Panc1 (cell line): Measurements from ENCODE around the gene RSPH3. TPM values are rescaled to one million over a fixed set of nuclear protein-coding genes. Genes with fewer than 3 reads are reported as not detected.
"Not testable (repeated sequence)": the region's sequence is repeated elsewhere in the genome, so short reads cannot be mapped to it uniquely, and the experiment has no call there.

ENCODE experiments used
- ATAC-seq: fragments of 200-7000 bp; cut with Tn5 transposase; 2 replicates; pipeline ENCODE4 v1.9.1; 2020; ENCODE audit warnings: mild to moderate bottlenecking, moderate library complexity
- BruUV-seq: library from RNA; stranded (reverse); fragments of 400-500 nt; replicated peaks from 2 replicates; lab custom pipeline; 2021; lab: Mats Ljungman, UMichigan
- CTCF ChIA-PET: fragments of 300-600 bp; sonication (Branson Sonifier 250); formaldehyde crosslinking; loops from one replicate; lab custom pipeline; 2022; ENCODE audit warnings: antibody characterized with exemption; lab: Charles Lee
- POLR2A ChIA-PET: fragments of 300-600 bp; sonication (Branson Sonifier 250); formaldehyde crosslinking; loops from one replicate; lab custom pipeline; 2022; ENCODE audit warnings: antibody characterized with exemption; lab: Charles Lee
- DNase-seq: peaks from one replicate; pipeline ENCODE4 v3.0.0-alpha.2; 2010; ENCODE audit warnings: low read depth, low spot score
- H3K27ac ChIP-seq: 2 replicates; pipeline ENCODE4 v1.5.1; 2011; ENCODE audit warnings: mild to moderate bottlenecking, low read length, inconsistent platforms
- H3K27me3 ChIP-seq: fragments of 200-500 bp; sonication (Bioruptor generic); 2 replicates; pipeline ENCODE4 v1.6.0; 2014; ENCODE audit warnings: low read length, inconsistent platforms; ENCODE audit not compliant: control insufficient read depth, insufficient read depth
- H3K36me3 ChIP-seq: fragments of 200-500 bp; sonication (Bioruptor generic); 2 replicates; pipeline ENCODE4 v1.5.1; 2014; ENCODE audit warnings: inconsistent platforms, mild to moderate bottlenecking, low read length, moderate library complexity; ENCODE audit not compliant: control insufficient read depth, insufficient read depth
- H3K4me1 ChIP-seq: 2 replicates; pipeline ENCODE4 v1.5.1; 2011; ENCODE audit warnings: inconsistent platforms, mild to moderate bottlenecking, low read length, moderate library complexity; ENCODE audit not compliant: control insufficient read depth, insufficient read depth
- H3K4me3 ChIP-seq, 2 experiments: 2 replicates each; pipeline ENCODE4 v1.5.1; 2011 to 2012; ENCODE audit warnings: low read depth in 2 of 2, low read length in 2 of 2, mild to moderate bottlenecking in 2 of 2, inconsistent platforms in 1 of 2, moderate library complexity in 1 of 2
- H3K9me3 ChIP-seq: fragments of 200-500 bp; sonication (Bioruptor generic); 2 replicates; pipeline ENCODE4 v1.5.1; 2014; ENCODE audit warnings: low read depth, mild to moderate bottlenecking, inconsistent platforms, low read length, moderate library complexity; ENCODE audit not compliant: control insufficient read depth, insufficient read depth
- CTCF ChIP-seq: fragments of 450-650 bp; IDR thresholded peaks from 2 replicates; pipeline ENCODE4 v1.5.1; 2017; ENCODE audit warnings: mild to moderate bottlenecking
- POLR2AphosphoS5 ChIP-seq: IDR thresholded peaks from 2 replicates; pipeline ENCODE4 v1.6.1; 2012; ENCODE audit warnings: mild to moderate bottlenecking, low read depth, low read length, moderate library complexity
- REST ChIP-seq, 2 experiments: IDR thresholded peaks; 2 replicates each; pipeline ENCODE4 v1.6.1; 2011 to 2012; ENCODE audit warnings: low read depth in 2 of 2, control low read depth in 1 of 2, low read length in 1 of 2, mild to moderate bottlenecking in 1 of 2, moderate library complexity in 1 of 2; ENCODE audit not compliant: insufficient read depth in 1 of 2
- SIN3A ChIP-seq: IDR thresholded peaks from 2 replicates; pipeline ENCODE4 v1.6.1; 2012; ENCODE audit warnings: low read depth, mild to moderate bottlenecking, low read length, moderate library complexity, borderline replicate concordance; ENCODE audit not compliant: insufficient read depth
- TCF7L2 ChIP-seq: IDR thresholded peaks from 2 replicates; pipeline ENCODE4 v1.6.1; 2011; ENCODE audit warnings: mild to moderate bottlenecking, low read depth, low read length, inconsistent platforms
- in situ Hi-C: cut with HindIII; loops from 2 replicates; pipeline ENCODE4 v1.10.0; 2016; ENCODE audit warnings: low sequenced_read_pairs, low pct_unique_long_range_greater_than_20kb
- intact Hi-C: fragments of 100-400 bp; cut with micrococcal nuclease; formaldehyde crosslinking; loops from one replicate; pipeline ENCODE4 v1.10.0; 2022; ENCODE audit not compliant: unreplicated experiment
- total RNA-seq: library from RNA; stranded (reverse); gene quantifications from one replicate; pipeline ENCODE4 v1.2.1, GENCODE V29; 2021; ENCODE audit not compliant: unreplicated experiment

Gene RSPH3
- total RNA-seq, 1 experiment from 2014 or later: 8.1 TPM

GRCh38 chr6:158991017-158991723, 8.8 kb downstream of the RSPH3 start:
- TF ChIP-seq SIN3A (no peak), POLR2AphosphoS5 (no peak), CTCF (no peak), REST (IDR thresholded peaks at IDR 0.05; ENCODE audit: insufficient read depth in 1 of 2, low read depth in 2 of 2, low read length in 1 of 2) (no peak), TCF7L2 (no peak)
- H3K27me3 ChIP-seq: no peaks in the 10 kb centered on the region
- in situ Hi-C loops: no loop called here
- DNase-seq (no peak), ATAC-seq (no peak)
- no peaks in the 10 kb centered on the region for H3K36me3 ChIP-seq
- H3K4me1 ChIP-seq: no peaks in the 10 kb centered on the region
- H3K27ac ChIP-seq: no peak overlapping the region
- CTCF ChIA-PET: no interaction called here
- H3K4me3 ChIP-seq: no peak overlapping the region
- POLR2A ChIA-PET: no interaction called here
- no TSS peak for BruUV-seq
- H3K9me3 ChIP-seq: peaks cover 6% of the 10 kb centered on the region; the same call in 1 of the 2 replicates
- intact Hi-C loops: no loop called here

GRCh38 chr6:158989711-158990110, 10.3 kb downstream of the RSPH3 start:
- intact Hi-C loops, H3K36me3 ChIP-seq, BruUV-seq, H3K4me1 ChIP-seq, H3K4me3 ChIP-seq, ATAC-seq, POLR2A ChIA-PET, CTCF ChIA-PET, H3K9me3 ChIP-seq, in situ Hi-C loops, DNase-seq, H3K27me3 ChIP-seq, H3K27ac ChIP-seq: not testable (repeated sequence)

GRCh38 chr6:158988477-158988876, 11.5 kb downstream of the RSPH3 start:
- H3K36me3 ChIP-seq: no peaks in the 10 kb centered on the region
- no peak overlapping the region for H3K4me3 ChIP-seq
- intact Hi-C loops (no loop called here), in situ Hi-C loops (no loop called here)
- POLR2A ChIA-PET: no interaction called here
- DNase-seq (no peak), ATAC-seq (no peak)
- CTCF ChIA-PET: no interaction called here
- H3K27ac ChIP-seq: no peak overlapping the region
- TF ChIP-seq SIN3A: no peak
- TF ChIP-seq CTCF: no peak
- no peak for TF ChIP-seq POLR2AphosphoS5
- TF ChIP-seq TCF7L2: no peak
- no peak for TF ChIP-seq REST (IDR thresholded peaks at IDR 0.05; ENCODE audit: insufficient read depth in 1 of 2, low read depth in 2 of 2, low read length in 1 of 2)
- H3K27me3 ChIP-seq: no peaks in the 10 kb centered on the region
- H3K9me3 ChIP-seq: peaks cover 6% of the 10 kb centered on the region; the same call in 1 of the 2 replicates
- H3K4me1 ChIP-seq: no peaks in the 10 kb centered on the region
- BruUV-seq: no TSS peak
